ENCODE results near the gene SMYD3. TPM values are rescaled to one million over a fixed set of nuclear protein-coding genes. Genes with fewer than 3 reads are reported as not detected.
A peak's percentile ranks its signal among the peaks of the same experiment; 100 is the strongest.

The SMYD3 gene
- total and polyA plus RNA-seq, 9 of the 15 experiments (the other 6 are each of a cell fraction or from before 2014, with no cell fraction given), result 128 to 440 (median 197) TPM

DNA sequence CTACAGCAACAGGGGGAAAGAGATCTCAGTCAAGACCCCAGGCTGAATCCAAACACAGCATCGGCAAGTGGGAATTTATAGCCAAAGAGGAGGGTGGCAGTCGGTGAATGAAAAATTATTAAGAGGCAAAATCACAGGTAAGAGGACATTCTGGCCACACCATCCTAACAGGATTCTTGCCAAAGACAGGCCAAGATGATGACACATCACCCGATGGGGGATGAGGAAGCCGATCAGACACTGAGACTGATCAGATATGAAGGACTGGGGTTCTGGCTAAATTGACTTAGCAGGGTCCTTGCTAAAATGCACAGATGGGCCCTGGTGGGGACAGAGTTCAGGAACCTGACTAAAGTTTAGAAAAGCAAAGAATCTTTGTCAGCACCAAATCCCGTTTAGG is 402.2 kb downstream of the SMYD3 start (continued):
- TF ChIP-seq, protein P1, sequence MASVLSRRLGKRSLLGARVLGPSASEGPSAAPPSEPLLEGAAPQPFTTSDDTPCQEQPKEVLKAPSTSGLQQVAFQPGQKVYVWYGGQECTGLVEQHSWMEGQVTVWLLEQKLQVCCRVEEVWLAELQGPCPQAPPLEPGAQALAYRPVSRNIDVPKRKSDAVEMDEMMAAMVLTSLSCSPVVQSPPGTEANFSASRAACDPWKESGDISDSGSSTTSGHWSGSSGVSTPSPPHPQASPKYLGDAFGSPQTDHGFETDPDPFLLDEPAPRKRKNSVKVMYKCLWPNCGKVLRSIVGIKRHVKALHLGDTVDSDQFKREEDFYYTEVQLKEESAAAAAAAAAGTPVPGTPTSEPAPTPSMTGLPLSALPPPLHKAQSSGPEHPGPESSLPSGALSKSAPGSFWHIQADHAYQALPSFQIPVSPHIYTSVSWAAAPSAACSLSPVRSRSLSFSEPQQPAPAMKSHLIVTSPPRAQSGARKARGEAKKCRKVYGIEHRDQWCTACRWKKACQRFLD (CRISPR knock-in tag; IDR thresholded peaks at IDR 0.05), result peak; percentile 58; the same call in 1 of the 2 replicates
- TF ChIP-seq POLR2H (tag; IDR thresholded peaks at IDR 0.05; ENCODE audit: low read depth), result no peak
- no peak for TF ChIP-seq ZNF224 (CRISPR knock-in tag; IDR thresholded peaks at IDR 0.05)
- peak; percentile 38; the same call in 1 of the 2 replicates for TF ChIP-seq SMARCE1 (IDR thresholded peaks at IDR 0.05)
- TF ChIP-seq, protein P2, sequence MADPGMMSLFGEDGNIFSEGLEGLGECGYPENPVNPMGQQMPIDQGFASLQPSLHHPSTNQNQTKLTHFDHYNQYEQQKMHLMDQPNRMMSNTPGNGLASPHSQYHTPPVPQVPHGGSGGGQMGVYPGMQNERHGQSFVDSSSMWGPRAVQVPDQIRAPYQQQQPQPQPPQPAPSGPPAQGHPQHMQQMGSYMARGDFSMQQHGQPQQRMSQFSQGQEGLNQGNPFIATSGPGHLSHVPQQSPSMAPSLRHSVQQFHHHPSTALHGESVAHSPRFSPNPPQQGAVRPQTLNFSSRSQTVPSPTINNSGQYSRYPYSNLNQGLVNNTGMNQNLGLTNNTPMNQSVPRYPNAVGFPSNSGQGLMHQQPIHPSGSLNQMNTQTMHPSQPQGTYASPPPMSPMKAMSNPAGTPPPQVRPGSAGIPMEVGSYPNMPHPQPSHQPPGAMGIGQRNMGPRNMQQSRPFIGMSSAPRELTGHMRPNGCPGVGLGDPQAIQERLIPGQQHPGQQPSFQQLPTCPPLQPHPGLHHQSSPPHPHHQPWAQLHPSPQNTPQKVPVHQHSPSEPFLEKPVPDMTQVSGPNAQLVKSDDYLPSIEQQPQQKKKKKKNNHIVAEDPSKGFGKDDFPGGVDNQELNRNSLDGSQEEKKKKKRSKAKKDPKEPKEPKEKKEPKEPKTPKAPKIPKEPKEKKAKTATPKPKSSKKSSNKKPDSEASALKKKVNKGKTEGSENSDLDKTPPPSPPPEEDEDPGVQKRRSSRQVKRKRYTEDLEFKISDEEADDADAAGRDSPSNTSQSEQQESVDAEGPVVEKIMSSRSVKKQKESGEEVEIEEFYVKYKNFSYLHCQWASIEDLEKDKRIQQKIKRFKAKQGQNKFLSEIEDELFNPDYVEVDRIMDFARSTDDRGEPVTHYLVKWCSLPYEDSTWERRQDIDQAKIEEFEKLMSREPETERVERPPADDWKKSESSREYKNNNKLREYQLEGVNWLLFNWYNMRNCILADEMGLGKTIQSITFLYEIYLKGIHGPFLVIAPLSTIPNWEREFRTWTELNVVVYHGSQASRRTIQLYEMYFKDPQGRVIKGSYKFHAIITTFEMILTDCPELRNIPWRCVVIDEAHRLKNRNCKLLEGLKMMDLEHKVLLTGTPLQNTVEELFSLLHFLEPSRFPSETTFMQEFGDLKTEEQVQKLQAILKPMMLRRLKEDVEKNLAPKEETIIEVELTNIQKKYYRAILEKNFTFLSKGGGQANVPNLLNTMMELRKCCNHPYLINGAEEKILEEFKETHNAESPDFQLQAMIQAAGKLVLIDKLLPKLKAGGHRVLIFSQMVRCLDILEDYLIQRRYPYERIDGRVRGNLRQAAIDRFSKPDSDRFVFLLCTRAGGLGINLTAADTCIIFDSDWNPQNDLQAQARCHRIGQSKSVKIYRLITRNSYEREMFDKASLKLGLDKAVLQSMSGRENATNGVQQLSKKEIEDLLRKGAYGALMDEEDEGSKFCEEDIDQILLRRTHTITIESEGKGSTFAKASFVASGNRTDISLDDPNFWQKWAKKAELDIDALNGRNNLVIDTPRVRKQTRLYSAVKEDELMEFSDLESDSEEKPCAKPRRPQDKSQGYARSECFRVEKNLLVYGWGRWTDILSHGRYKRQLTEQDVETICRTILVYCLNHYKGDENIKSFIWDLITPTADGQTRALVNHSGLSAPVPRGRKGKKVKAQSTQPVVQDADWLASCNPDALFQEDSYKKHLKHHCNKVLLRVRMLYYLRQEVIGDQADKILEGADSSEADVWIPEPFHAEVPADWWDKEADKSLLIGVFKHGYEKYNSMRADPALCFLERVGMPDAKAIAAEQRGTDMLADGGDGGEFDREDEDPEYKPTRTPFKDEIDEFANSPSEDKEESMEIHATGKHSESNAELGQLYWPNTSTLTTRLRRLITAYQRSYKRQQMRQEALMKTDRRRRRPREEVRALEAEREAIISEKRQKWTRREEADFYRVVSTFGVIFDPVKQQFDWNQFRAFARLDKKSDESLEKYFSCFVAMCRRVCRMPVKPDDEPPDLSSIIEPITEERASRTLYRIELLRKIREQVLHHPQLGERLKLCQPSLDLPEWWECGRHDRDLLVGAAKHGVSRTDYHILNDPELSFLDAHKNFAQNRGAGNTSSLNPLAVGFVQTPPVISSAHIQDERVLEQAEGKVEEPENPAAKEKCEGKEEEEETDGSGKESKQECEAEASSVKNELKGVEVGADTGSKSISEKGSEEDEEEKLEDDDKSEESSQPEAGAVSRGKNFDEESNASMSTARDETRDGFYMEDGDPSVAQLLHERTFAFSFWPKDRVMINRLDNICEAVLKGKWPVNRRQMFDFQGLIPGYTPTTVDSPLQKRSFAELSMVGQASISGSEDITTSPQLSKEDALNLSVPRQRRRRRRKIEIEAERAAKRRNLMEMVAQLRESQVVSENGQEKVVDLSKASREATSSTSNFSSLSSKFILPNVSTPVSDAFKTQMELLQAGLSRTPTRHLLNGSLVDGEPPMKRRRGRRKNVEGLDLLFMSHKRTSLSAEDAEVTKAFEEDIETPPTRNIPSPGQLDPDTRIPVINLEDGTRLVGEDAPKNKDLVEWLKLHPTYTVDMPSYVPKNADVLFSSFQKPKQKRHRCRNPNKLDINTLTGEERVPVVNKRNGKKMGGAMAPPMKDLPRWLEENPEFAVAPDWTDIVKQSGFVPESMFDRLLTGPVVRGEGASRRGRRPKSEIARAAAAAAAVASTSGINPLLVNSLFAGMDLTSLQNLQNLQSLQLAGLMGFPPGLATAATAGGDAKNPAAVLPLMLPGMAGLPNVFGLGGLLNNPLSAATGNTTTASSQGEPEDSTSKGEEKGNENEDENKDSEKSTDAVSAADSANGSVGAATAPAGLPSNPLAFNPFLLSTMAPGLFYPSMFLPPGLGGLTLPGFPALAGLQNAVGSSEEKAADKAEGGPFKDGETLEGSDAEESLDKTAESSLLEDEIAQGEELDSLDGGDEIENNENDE (IDR thresholded peaks at IDR 0.05; ENCODE audit: low read depth, low read length), result no peak
- TF ChIP-seq ZNF778 (CRISPR knock-in tag; IDR thresholded peaks at IDR 0.05), result no peak
- peak; percentile 75 for TF ChIP-seq SMARCA4 (IDR thresholded peaks at IDR 0.05)
- TF ChIP-seq ATF7 (IDR thresholded peaks at IDR 0.05), result peak; percentile 35; the same call in 1 of the 2 replicates
- TF ChIP-seq CAMTA2 (CRISPR knock-in tag; conservative IDR thresholded peaks at IDR 0.05), result no peak
- peak; percentile 54; the same call in 1 of the 2 replicates for TF ChIP-seq NFE2 (IDR thresholded peaks at IDR 0.05; ENCODE audit: low read depth)
- TF ChIP-seq JUND (IDR thresholded peaks at IDR 0.05; ENCODE audit: borderline replicate concordance, low read depth, low read length), result peak; percentile 85
- TF ChIP-seq JUND (tag; IDR thresholded peaks at IDR 0.05; ENCODE audit: borderline replicate concordance, low read depth, low read length), result peak; percentile 71; the same call in 1 of the 3 replicates
- TF ChIP-seq FOSL1 (tag; conservative IDR thresholded peaks at IDR 0.05), result peak; percentile 73; the same call in 1 of the 2 replicates
- TF ChIP-seq CHD1 (IDR thresholded peaks at IDR 0.05; ENCODE audit: low read length), result no peak
- no peak for TF ChIP-seq KAT2B (IDR thresholded peaks at IDR 0.05; ENCODE audit: low read depth, low read length)
- TF ChIP-seq CREM (IDR thresholded peaks at IDR 0.05; ENCODE audit: low read depth), result peak; percentile 54; the same call in 1 of the 2 replicates

All from K562 (cell line).